GM12892 (cell line): Measurements from ENCODE around the gene PDE6H.

Source experiments
- DNase-seq: peaks from one replicate; pipeline ENCODE4 v3.0.0; 2011; ENCODE audit not compliant: insufficient read length
- FAIRE-seq: peaks from 2 replicates; lab custom pipeline; 2011; peaks lifted over from hg19 to GRCh38; lab: Jason Lieb, UNC
- POLR2A ChIP-seq: IDR thresholded peaks from 2 replicates; pipeline ENCODE4 v1.6.1; 2011; ENCODE audit warnings: low read depth, low read length, control low read depth
- POLR2AphosphoS5 ChIP-seq: IDR thresholded peaks from 2 replicates; pipeline ENCODE4 v1.6.1; 2011; ENCODE audit warnings: low read depth, low read length, control low read depth
- TAF1 ChIP-seq: IDR thresholded peaks from 2 replicates; pipeline ENCODE4 v1.6.1; 2011; ENCODE audit warnings: low read depth, mild to moderate bottlenecking, control low read depth, low read length, borderline replicate concordance

The PDE6H gene

GRCh38 chr12:15007551-15007950, 34.7 kb downstream of the PDE6H start:
- FAIRE-seq (no peak), DNase-seq (no peak)
- TF ChIP-seq TAF1: no peak
- TF ChIP-seq POLR2A: no peak
- no peak for TF ChIP-seq POLR2AphosphoS5

- FAIRE-seq (no peak), DNase-seq (no peak)
- TF ChIP-seq POLR2A: no peak
- no peak for TF ChIP-seq POLR2AphosphoS5
- TF ChIP-seq TAF1: no peak
Observed at GRCh38 chr12:15011162-15011561, 38.3 kb downstream of the PDE6H start.

GRCh38 chr12:15013634-15014179, 40.9 kb downstream of the PDE6H start:
- TF ChIP-seq POLR2AphosphoS5: no peak
- no peak for TF ChIP-seq TAF1
- no peak for TF ChIP-seq POLR2A
- FAIRE-seq: no peak
- no peak for DNase-seq

- FAIRE-seq: no peak
- no peak for DNase-seq
- no peak for TF ChIP-seq POLR2A
- TF ChIP-seq POLR2AphosphoS5: no peak
- TF ChIP-seq TAF1: no peak
Observed at GRCh38 chr12:15014708-15015107, 41.9 kb downstream of the PDE6H start.

GRCh38 chr12:15015121-15015520, 42.3 kb downstream of the PDE6H start:
- no peak for TF ChIP-seq POLR2AphosphoS5
- TF ChIP-seq POLR2A: no peak
- no peak for TF ChIP-seq TAF1
- no peak for DNase-seq
- FAIRE-seq: no peak

GRCh38 chr12:15020156-15020555, 47.3 kb downstream of the PDE6H start:
- DNase-seq: no peak
- FAIRE-seq: no peak
- no peak for TF ChIP-seq TAF1
- TF ChIP-seq POLR2A: no peak
- TF ChIP-seq POLR2AphosphoS5: no peak
